GM21423 (cell line): ENCODE data around the gene TXNL4B.
"Not testable (repeated sequence)": the region's sequence is repeated elsewhere in the genome, so short reads cannot be mapped to it uniquely, and the experiment has no call there.

Experiments used
- ATAC-seq: cut with Tn5 transposase; IDR thresholded peaks from one replicate; pipeline ENCODE4 v1.9.1; 2021; ENCODE audit warnings: mild to moderate bottlenecking, moderate library complexity; ENCODE audit not compliant: unreplicated experiment

The TXNL4B gene

DNA sequence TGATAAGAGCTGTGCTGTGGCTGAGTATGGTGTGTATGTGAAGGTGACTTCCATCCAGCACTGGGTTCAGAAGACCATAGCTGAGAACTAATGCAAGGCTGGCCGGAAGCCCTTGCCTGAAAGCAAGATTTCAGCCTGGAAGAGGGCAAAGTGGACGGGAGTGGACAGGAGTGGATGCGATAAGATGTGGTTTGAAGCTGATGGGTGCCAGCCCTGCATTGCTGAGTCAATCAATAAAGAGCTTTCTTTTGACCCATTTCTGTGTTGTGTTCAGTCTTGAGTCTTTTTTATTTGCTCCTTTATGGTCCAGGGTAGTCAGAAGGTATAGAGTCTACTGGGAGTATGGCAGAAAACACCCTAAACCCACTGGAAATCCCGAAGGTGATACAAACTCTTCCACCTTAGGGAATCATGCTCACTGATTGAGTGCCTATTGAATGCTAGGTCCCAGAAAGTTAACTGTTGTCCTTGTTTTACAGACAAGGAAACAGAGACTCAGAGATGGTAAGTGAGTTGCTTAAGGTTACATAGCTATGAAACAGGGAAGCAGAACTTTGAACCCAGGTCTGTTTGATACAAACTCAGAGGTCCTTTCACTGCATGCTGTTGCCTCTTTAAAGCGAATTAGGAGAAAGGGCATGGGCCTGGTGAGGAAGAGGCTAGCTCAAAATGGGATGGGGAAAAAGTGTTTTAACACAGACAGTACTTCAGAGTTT is 16.3 kb downstream of the TXNL4B start:
- ATAC-seq = not testable (repeated sequence)

DNA sequence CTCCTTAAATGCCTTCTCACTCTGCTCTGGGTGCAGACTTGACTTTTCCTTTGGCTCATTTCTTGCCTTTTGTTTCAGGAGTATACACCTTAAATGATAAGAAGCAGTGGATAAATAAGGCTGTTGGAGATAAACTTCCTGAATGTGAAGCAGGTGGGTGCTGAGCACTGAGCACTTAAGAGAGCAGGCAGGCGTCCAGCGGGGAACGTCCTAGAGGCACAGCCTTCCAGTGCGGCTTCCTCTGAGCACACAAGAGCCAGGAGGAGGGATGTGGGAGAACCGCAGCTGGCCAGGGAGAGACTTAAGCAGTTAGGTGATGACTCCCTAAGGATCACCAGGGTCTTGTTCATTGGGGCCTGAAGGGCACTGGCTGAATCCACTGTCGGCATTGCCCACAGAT is 18.4 kb downstream of the TXNL4B start:
- not testable (repeated sequence) for ATAC-seq

DNA sequence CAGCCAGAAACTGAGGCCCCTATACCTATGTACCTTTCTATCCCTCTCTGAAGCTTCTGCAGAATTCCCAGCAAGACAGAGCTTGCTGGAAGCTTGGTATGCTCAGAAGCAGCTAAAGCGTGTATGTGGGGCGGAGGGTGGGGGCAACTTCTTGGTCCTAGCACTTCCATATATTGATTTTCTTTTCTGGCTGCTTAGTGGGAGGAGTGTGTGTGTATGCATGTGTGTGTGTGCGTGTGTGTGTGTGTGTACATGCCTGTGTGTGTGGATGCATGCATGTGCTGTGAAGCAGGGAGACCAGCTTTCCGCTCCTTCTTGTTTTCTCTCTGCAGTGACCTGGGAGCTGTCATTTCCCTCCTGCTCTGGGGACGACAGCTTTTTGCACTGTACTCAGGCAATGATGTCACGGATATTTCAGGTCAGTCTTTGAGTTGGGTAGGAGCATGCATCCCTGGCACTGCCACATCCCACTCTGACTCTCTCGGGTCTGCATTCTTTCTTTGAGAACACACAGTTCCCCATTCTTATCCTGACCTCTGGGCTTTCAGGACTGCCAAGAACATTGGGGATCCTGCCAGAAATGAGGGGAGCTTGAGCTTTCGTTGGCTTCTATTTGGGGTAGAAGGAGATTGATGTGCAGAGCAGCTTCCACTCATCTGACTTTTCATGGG is 19.7 kb downstream of the TXNL4B start:
- ATAC-seq = no peak

DNA sequence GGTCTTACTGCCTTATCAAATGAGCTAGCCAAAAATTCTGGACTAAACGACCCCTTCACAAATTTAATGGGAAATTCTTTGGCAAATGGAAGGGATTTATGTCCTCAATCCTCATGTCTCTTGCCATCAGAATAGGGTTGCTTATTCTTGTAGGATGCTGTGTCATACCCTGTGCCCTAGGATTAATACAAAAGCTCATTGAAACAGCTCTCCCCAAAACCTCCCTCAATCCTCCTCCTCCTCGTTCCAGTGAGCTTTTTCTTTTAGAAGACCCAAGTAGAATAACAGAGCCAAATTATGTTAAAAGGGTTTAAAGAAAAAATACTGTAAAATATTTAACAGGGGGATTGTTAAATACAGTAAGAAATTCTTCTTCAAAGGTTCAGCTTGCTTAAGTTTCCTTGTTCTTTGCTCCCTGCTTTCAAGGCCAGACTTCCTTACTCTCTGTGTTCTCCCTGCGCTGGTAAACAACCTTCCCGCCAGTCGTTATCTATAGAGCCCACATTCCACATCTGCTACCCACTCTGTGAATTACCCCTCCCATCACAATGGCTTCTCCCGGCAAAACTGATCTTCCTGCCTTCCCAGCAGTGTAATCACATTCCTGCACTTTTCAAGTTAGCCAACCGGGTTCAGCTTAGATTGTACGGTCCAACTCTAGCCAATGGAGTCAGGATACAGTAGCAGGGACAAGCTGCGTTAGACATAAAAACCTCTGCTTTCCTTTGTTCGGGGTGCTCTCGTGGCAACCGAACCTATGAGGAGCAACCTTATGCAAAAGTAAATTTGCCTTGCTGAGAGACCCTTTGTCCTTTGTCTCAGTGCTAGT is 20.7 kb downstream of the TXNL4B start:
- no peak for ATAC-seq

DNA sequence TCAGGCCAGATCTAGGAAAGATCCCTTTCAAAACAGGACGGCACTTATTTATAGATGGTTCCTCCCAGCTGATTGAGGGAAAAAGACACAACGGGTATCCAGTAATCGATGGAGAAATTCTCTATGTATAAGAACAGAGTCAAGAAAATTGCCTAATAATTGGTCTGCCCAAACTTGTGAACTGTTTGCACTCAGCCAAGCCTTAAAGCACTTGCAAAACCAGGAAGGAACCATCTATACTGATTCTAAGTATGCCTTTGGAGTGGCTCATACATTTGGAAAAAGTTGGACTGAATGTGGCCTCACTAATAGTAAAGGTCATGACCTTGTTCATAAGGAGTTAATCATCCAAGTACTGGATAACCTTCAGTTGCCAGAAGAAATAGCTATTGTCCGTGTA is 24.5 kb downstream of the TXNL4B start:
- no peak for ATAC-seq

DNA sequence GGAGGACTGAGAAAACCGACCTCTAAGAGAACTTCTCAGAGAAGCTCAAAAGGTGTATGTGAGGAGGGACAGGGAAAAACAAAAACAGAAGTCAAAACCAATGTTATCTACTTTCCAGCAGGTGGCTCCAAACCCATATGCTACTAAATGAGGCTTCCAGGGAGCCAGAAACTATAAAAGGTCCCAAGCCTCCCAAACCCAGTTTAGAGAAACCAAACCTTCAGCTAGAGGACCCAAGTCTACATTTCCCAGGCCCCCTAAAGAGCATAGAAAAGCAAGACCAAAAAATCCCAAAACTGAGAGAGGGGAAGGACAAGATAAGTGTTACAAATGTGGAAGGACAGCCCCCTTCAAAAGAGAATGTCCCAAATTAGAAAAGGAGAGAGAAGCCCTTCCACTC is 26.7 kb downstream of the TXNL4B start:
- no peak for ATAC-seq

DNA sequence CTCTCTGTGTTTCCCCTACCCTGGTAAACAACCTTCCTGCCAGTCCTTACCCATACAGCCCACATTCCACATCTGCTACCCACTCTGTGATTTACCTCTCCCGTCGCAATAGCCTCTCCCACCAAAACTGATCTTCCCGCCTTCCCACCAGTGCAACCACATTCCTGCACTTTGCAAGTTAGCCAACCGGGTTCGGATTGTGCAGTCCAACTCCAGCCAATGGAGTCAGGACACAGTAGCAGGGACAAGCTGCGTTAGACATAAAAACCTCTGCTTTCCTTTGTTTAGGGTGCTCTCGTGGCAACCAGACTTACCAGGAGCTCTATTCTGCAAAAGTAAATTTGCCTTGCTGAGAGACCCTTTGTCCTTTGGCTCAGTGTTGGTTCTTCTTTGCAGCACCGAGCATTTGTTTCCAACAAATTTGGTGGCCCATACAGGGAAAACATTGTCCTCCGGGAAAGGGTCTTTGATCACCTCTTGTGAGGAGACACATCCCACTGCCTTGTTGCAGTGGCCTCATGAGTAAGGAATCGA is 29.0 kb downstream of the TXNL4B start:
- no peak for ATAC-seq

DNA sequence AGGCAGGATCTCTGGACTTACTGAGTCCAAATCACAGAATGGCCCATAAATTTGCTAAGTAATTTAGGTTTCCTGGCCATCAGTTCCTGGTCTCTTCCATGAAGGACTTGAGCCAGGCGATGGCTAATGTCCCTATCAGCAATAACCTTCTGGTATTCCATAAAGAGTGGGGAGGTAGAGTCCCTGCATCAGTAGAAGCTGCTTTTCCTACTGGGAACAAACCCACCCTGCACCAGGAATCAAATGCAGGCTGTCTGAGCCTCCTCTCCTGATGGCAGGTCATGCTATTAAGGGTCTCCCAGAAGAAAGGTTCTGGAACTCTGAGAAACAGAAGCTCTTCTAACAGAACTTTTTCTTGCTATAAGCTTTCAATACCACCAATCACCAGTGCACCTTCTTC is 31.9 kb downstream of the TXNL4B start:
- no peak for ATAC-seq

DNA sequence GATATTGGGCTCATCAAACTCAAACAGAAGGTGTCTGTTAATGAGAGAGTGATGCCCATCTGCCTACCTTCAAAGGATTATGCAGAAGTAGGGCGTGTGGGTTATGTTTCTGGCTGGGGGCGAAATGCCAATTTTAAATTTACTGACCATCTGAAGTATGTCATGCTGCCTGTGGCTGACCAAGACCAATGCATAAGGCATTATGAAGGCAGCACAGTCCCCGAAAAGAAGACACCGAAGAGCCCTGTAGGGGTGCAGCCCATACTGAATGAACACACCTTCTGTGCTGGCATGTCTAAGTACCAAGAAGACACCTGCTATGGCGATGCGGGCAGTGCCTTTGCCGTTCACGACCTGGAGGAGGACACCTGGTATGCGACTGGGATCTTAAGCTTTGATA is 33.0 kb downstream of the TXNL4B start:
- no peak for ATAC-seq

DNA sequence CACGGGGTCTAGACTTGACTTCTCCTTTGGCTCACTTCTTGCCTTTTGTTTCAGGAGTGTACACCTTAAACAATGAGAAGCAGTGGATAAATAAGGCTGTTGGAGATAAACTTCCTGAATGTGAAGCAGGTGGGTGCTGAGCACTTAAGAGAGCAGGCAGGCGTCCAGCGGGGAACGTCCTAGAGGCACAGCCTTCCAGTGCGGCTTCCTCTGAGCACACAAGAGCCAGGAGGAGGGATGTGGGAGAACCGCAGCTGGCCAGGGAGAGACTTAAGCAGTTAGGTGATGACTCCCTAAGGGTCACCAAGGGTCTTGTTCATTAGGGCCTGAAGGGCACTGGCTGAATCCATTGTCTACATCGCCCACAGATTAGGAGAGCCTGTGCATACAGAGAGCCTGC is 34.4 kb downstream of the TXNL4B start:
- ATAC-seq = not testable (repeated sequence)

DNA sequence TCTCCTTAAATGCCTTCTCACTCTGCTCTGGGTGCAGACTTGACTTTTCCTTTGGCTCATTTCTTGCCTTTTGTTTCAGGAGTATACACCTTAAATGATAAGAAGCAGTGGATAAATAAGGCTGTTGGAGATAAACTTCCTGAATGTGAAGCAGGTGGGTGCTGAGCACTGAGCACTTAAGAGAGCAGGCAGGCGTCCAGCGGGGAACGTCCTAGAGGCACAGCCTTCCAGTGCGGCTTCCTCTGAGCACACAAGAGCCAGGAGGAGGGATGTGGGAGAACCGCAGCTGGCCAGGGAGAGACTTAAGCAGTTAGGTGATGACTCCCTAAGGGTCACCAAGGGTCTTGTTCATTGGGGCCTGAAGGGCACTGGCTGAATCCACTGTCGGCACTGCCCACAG is 36.1 kb downstream of the TXNL4B start:
- not testable (repeated sequence) for ATAC-seq

DNA sequence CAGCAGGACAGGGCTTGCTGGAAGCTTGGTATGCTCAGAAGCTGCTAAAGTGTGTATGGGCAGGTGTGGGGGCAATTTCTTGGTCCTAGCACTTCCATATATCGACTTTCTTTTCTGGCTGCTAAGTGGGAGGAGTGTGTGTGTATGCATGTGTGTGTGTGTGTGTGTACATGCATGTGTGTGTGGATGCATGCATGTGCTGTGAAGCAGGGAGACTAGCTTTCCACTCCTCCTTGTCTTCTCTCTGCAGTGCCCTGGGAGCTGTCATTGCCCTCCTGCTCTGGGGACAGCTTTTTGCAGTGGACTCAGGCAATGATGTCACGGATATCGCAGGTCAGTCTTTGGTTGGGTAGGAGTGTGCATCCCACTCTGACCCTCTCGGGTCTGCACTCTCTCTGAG is 37.5 kb downstream of the TXNL4B start:
- ATAC-seq = no peak

DNA sequence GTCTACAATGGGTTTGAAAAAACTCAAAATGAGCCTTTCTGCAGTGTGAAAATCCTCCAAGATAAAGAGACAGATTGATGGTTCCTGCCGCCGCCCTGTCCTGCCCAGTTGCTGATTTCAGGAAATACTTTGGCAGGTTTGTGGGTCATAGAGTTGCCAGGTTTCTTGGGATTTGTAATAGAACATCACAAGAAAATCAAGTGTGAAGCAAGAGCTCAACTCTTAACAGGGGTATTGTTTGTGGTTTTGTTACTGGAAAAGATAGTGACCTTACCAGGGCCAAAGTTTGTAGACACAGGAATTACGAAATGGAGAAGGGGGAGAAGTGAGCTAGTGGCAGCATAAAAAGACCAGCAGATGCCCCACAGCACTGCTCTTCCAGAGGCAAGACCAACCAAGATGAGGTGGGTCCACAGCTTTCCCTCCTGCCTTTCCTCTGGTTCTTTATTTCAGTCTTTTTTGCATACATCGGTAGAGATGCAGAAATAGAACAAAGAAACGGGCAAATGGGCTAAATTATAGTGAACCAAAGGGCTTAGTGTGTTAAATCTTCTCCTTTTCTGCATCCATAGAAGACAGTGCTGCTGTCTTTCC is 39.1 kb downstream of the TXNL4B start, which contains the start of gene HP:
HP (plus strand) TSS at position 252 of the 594 bp plus-strand sequence; CDS start at position 400, 148 bp downstream.
- ATAC-seq = not testable (repeated sequence)

DNA sequence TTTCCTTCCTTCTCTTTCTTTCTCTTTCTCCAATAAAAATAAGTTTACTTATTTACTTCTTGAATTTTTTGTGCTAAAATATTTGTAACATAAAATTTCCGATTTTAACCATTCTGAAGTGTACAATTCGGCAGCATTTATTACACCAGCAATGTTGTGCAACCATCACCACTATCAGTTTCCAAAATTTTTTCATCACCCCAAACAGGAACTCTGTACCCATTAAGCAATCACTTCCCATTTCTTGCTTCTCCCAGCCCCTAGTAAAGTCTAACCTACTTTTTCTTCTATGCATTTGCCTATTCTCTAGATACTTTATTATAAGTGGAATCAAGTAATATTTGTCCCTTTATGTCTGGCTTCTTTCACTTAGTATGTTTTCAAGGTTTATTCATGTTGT is 41.6 kb downstream of the TXNL4B start:
- no peak for ATAC-seq

DNA sequence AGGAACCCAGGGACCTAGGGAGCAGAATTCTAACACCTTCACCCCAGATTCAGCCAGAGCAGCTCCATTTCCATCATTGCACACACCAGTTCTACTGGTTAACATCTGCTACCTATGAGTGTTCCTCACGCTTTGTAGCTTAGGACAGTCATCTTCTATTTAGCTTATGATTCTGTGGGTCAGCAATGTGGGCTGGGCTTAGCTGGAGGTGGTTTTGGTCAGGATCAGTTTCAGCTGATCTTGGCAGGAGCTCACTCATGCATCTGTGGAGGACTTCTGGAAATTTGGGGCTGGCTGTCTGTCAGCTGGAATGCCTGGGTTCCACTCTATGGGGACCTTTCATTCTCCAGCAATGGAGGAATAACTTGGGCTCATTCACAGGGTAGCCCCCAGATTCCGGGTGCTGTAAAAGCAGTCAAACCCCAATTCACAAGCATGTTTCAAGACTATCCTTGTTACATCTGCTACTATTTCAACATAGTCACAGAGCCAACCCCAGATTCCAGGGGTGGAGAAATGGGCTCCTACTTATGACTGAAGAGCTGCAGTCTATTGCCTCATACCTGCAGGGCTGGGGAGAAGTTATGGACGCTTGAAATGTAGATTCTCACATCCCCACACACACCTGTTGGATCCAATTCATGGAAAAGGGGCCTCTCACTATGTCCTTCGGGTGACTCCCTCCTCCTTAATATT is 42.5 kb downstream of the TXNL4B start:
- ATAC-seq = no peak

DNA sequence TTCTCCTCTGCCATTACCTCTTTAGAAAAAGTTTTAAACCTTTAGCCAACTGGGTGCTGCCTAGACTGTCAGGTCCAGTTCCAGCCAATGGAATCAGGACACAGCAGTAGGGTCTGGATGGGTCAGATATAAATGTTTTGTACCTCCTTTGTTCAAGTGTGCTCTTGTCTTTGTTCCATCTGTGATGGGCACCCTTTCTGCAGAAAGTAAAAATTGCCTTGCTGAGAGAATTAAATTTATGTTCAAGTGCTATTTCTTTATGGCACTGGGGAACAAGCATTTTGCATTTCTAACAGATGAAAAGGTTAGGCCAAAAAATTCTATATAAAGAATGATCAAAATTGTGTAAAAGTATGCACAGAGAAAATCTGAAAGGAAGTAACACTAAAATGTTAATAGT is 44.3 kb downstream of the TXNL4B start:
- no peak for ATAC-seq

DNA sequence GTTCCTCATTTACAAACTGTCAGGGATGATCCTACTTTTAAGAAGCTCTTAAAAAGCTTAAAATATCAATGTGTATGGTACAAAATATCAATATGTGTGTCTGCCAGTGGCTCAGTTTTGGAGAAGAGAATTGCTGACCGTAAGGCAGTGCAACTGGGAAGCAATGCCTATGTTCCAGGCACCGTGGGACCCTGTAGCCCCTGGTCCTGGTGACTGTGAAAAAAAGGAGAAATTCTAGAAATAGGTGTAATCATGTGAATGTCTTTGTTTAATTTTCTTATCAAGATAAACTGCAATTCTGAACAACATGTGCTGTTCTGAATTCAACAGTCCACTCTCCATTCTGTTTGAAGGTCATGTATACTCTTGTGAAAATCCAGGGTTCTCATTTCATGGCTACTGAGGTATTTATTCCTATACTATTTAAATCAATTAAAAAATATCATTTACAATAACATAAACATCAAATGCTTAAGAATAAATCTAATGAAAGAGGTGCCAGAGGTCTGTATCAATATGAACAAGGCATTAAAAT is 48.5 kb downstream of the TXNL4B start:
- no peak for ATAC-seq

DNA sequence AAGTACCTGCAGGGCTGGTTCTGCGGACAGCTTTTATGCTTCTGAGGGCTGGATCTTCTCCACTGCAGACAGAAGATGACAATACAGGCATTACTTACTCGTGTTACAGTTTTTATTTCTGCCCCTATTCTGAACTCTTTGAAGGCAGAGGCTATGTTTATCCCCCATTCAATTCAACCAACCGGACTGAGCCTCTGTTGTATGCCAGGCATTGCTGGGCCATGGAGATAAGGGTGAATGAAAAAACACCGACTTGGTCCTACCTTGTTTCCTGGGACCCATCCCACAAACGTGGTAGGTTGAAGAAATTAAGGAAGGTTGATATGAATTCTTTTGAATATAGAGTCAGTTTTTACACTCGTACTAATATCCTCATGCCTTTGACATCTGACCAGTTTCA is 49.1 kb downstream of the TXNL4B start:
- no peak for ATAC-seq

DNA sequence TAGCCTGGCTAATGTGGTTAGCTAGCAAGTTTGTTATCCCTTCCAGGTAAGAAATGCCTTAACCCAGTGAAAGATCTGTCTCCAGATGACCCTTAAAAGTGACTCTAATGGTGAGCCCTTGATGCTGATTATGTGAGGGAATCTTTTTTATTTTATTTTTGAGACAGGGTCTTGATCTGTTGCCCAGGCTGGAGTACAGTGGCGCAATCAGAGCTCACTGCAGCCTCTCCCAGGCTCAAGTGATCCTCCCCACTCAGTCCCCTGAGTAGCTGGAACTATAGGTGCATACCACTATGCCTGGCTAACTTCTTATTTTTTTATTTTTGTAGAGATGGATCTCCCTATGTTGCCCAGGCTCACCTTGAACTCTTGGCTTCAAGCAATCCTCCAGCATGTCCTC is 49.9 kb downstream of the TXNL4B start:
- no peak for ATAC-seq

DNA sequence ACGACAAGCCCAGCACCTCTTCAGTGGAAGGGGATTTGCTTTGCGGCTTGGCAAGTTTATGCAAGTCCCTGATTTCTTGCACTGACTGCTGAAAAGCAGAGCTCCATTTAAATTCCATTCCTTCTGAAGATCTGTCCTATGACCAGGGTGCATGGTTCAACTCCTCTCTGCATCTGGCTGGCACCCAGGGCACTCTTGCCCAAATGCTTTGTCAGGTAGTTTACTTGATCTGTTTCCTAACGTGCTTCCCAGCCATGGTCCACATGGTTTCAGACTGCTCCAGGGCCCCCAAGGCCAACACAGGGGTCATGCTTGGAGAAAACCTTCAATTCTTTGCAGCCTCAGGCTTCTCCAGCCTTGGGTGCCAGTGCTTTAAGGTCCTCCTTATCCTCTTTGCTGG is 50.4 kb downstream of the TXNL4B start:
- ATAC-seq = no peak
